Epithelial cell of proximal tubule (primary cell): Measurements from ENCODE around the gene RDH14. TPM values are rescaled to one million over a fixed set of nuclear protein-coding genes. Genes with fewer than 3 reads are reported as not detected.

Experiments
- DNase-seq: peaks from one replicate; pipeline ENCODE4 v3.0.0-alpha.2; 2011; ENCODE audit warnings: low read depth
- H3K4me3 ChIP-seq: 2 replicates; pipeline ENCODE4 v1.5.1; 2011; ENCODE audit warnings: low read depth, mild to moderate bottlenecking, low read length
- CTCF ChIP-seq: conservative IDR thresholded peaks from 2 replicates; pipeline ENCODE4 v1.5.1; 2012; ENCODE audit warnings: low read depth, mild to moderate bottlenecking, low read length
- total RNA-seq: library from RNA; depleted of rRNA; stranded (reverse); fragments of >200 nt; gene quantifications from 2 replicates; pipeline ENCODE4 v1.2.3, GENCODE V29; 2015

RDH14 gene
- total RNA-seq, 1 donor from 2014 or later, result 22.6 TPM

- H3K4me3 ChIP-seq, result no peak overlapping the region
- no peak for TF ChIP-seq CTCF
- no peak for DNase-seq
Observed at GRCh38 chr2:18527326-18527725, 33.1 kb downstream of the RDH14 start.

GRCh38 chr2:18526429-18526828, 34.0 kb downstream of the RDH14 start:
- no peak overlapping the region for H3K4me3 ChIP-seq
- no peak for TF ChIP-seq CTCF
- DNase-seq, result no peak

- no peak for TF ChIP-seq CTCF
- DNase-seq, result no peak
- no peak overlapping the region for H3K4me3 ChIP-seq
Observed at GRCh38 chr2:18525852-18526251, 34.6 kb downstream of the RDH14 start.

GRCh38 chr2:18525236-18525635, 35.2 kb downstream of the RDH14 start:
- TF ChIP-seq CTCF, result no peak

GRCh38 chr2:18522484-18523146, 37.8 kb downstream of the RDH14 start:
- no peak for DNase-seq
- TF ChIP-seq CTCF, result no peak
- H3K4me3 ChIP-seq, result no peak overlapping the region

More at GRCh38 chr2:18525236-18525635, 35.2 kb downstream of the RDH14 start:
- DNase-seq, result no peak
- H3K4me3 ChIP-seq, result no peak overlapping the region

- DNase-seq, result no peak
- TF ChIP-seq CTCF, result peak; percentile 94
- H3K4me3 ChIP-seq, result no peak overlapping the region
Observed at GRCh38 chr2:18520451-18521425, 39.7 kb downstream of the RDH14 start.
